Stimulated activated CD8-positive, alpha-beta memory T cell treated with anti-CD3 and anti-CD28 coated beads, Interleukin-7, amount 100 ng/mL, for 4 hours (primary cell): ENCODE results near the gene DHDH.

Experiments
- DNase-seq, 2 donors: peaks; one replicate each; pipeline ENCODE4 v3.0.0-alpha.2; 2020; ENCODE audit warnings: low read depth in 2 of 2

DHDH gene

GRCh38 chr19:48966541-48967345, 33.2 kb downstream of the DHDH start:
- no peak for DNase-seq

DNA sequence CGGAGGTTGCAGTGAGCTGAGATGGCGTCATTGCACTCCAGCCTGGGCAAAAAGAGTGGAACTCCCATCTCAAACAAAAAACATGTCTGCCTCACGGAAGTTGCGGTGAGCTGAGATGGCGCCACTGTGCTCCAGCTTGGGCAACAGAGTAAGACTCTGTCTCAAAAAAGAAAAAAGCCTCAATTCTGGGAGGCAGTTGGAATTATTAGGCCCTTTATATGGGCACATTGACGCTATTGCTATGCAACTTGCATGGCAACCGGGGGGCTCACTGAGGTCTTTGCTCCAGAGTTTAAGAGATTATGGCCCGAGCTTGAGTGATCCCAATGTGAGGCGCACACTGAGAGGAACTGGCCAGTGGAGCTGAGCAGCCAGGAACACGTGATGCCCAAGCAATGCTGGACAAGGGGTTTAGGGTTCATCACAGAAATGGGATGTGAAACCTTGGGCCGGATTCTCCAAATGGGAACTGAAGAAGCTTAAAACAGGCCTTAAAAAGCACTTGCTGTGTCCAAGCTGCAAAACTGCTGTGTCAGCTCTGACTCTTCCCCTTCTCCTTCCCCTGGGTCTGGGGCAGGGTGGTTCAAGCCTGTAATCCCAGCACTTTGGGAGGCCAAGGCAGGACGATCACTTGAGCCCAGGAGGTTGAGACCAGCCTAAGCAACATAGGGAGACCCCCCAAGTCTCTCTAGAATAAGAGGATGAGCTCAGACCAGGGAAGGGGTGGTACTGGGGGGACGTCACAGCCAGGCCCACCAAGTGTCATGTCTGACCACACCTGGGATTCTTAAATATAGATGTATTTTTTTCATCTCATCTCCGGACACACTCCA, 34.1 kb downstream of the DHDH start:
- DNase-seq = no peak

DNA sequence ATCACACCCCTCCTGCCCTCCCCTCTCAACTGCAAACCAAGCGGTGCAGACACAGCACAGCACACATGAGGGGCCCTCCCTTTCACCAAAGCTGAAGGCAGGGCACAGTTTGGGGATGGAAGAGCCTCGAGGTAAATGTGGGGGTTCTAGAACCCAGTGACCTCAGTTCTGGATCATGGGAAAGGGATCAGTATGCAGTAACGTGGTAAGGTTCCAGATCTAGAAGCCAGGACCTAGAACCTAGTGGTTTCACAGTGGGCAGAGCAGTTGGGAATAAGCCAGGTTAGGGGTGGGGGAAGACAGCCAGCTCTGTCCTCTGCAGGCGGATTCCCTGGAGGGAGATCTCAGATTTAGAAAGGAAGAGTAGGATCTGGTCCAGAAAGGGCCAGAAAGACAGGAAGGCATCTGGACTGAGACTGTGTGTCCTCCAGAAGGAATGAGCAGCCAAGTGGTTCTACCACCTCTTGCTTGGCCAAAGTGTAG, 34.7 kb downstream of the DHDH start:
- no peak for DNase-seq

GRCh38 chr19:48968813-48969218, 35.3 kb downstream of the DHDH start:
- no peak for DNase-seq

GRCh38 chr19:48969276-48970138, 36.0 kb downstream of the DHDH start:
- DNase-seq = no peak

DNA sequence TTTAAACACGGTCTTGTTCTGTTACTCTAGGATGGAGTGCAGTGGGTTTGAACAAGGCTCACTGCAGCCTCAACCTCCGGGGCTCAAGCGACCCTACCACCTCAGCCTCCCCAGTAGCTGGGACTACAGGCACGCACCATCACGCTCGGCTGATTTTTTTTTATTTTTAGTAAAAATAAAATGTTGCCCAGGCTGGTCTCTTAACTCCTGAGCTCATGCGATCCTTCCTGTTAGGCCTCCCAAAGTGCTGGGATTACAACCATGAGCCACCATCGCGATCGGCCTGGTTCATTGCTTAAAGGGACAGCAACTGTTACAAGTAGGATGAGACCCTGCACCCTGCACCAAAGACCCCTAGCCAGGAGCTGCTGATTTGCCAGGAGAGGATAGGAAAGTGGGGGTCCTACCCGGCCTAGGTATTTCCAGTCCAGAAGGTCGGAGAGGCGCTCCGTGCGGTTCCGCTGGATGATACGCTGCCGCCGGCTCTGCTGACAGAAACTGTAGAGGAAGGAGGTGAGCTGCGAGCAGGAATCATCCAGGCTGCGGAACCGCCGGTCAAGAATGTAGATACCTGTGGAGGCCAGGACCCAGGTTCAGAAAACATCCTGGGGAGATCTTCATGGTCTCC, 36.8 kb downstream of the DHDH start:
- DNase-seq = no peak

DNA sequence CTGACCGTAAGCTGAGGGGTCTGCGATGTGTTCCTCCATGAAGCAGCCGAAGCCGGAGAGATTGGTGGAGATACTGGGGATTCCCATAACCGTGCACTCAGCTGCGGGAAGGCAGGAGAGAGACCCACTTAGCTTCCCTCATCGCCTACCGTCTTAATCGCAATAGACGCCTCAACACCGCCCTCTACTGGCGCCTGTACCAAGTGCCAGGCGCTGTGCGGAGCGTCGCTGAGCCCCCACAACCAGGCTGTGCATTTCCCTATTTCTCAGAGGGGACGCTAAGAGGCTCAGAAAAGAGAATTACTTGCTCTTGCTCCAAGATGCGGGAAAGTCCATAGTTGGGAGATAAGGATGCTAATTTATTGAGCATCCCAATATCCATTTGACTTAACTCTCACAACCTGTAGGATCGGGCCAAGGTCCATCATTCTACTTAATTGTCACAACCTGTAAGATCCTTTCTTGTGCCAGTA, 37.5 kb downstream of the DHDH start:
- DNase-seq = peak; percentile 60 to 68

DNA sequence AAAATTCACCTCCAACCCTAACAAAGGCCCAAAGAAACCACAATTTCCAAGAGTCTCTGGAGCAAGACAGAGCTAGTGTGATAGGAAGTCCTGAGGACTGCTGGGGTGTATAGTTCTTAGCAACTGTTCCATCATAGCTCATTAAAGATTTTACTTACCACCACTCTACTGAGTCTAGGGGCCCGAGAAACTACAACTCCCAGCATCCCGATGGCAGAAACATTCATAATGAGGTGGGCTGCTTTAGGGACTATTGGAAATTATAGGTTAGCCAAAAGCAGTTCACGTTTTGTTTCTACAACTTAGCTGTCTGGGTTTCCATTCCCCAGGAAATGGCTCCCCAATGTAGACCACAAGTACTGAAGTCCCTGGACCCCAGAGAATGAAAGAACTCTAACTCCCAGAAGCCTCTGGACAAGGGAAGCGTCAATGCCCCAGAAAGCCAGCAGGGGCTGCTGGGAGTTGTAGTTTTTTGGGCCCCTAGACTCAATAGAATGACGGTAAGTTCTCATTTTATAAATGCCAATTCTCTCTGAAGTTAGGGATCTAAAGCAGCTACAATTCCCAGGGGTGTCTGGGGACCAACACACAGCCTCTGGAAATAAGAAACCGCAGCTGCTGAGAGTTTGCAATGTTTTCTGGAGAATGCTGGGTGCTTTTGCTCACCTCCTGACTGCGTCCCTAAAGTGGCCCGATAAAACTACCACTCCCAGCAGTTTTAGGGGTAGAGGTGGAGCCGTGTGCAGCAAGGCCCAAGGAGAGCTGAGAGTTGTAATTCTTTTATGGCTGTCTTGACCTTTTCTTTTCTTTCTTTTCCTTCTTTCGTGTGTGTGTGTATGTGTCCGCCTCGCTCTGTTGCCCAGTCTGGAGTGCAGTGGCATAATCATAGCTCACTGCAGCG, 42.7 kb downstream of the DHDH start:
- DNase-seq = no peak

DNA sequence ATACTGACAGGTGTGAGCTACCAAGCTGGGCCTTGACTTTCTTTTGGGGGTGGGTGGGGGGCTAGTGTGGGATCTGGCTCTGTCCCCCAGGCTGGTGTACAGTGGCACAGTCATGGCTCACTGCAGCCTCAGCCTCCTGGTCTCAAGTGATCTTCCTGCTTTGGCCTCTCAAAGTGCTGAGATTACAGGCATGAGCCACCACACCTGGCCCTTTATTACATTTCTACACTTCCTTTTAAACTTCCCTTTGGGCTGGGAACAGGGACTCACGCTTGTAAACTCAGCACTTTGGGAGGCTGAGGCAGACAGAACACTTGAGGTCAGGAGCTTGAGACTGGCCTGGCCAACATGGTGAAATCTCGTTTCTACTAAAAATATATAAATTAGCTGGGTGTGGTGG, 43.6 kb downstream of the DHDH start:
- DNase-seq = no peak

DNA sequence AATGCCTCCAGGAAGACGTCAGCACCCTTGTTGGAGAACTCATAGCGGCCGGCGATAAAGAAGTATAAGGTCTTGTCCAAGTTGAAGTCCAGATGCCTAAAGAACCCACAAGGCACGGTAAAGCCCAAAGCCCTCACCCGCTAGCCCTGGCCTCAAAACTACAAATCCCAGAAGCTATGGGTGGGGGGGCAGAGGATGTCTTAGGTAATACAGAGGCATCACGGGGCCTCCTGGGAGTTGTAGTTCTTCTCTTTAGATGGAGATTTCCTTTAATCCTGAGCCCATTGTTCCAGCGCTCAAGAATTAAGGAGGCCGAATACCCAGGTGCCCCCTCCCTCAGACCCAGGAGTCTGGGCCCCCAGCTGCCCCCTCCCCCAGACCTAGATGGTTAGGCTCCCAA, 48.8 kb downstream of the DHDH start:
- no peak for DNase-seq

GRCh38 chr19:48985711-48986110, 52.2 kb downstream of the DHDH start:
- no peak for DNase-seq

GRCh38 chr19:48986211-48986610, 52.7 kb downstream of the DHDH start:
- DNase-seq = no peak

- no peak for DNase-seq
Observed at GRCh38 chr19:48987323-48987722, 53.8 kb downstream of the DHDH start.

GRCh38 chr19:48988286-48988685, 54.8 kb downstream of the DHDH start:
- no peak for DNase-seq

DNA sequence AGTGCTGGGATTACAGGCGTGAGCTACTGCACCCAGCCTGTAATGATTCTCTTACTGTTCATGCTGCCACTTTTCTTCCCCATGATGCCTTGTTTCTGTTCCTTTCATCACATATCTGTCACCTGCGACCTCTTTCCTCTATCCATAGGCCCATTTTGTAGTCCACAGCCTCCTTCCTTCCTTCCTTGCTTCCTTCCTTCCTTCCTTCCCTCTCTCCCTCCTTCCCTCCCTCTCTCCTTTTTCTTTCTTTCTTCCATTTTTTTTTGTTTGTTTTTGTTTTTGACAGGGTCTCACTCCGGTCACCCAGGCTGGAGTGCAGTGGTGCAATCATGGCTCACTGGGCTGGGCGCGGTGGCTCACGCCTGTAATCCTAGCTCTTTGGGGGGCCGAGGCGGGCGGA, 55.4 kb downstream of the DHDH start:
- DNase-seq = no peak

DNA sequence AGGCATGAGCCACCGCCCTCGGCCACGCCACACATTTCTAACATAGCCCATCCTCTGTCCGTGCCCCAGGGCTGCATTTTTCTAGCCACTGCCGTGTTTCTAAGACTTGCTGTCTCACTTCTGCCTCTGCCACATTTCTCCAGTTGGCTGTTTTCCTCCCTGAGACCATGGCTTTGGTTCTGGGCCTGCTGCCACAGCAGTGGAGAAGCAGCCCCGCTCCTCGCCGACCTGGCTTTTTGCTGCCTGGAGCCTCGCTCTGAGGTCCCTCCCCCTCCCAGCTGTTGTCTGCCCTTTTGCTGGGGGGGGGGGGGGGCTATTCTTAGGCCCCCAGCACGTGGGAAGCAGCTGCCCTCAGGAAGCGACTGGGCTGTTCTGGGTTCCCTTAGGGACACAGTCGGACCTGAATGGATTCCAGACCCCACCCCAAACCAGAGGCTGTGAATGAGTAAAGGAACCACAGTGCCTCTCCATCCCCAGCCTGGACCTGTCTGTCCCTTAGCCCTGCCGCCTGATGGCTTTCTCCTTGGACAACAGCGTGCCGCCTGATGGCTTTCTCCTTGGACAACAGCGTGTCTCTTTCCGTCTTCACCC, 56.3 kb downstream of the DHDH start:
- DNase-seq = no peak

- no peak for DNase-seq
Observed at GRCh38 chr19:48990400-48990799, 56.9 kb downstream of the DHDH start.

- no peak for DNase-seq
Observed at GRCh38 chr19:48991011-48991609, 57.6 kb downstream of the DHDH start.

GRCh38 chr19:48991873-48992580, 58.5 kb downstream of the DHDH start:
- no peak for DNase-seq
